Mesendoderm (in vitro differentiated cells): ENCODE results near the gene CRYGS.

ENCODE experiments used
- DNase-seq: peaks from one replicate; pipeline ENCODE4 v3.0.0; 2013
- H2AK5ac ChIP-seq: 2 replicates; pipeline ENCODE4 v1.6.1; 2013; ENCODE audit warnings: low read length, inconsistent platforms
- H2BK120ac ChIP-seq: 2 replicates; pipeline ENCODE4 v1.6.1; 2013; ENCODE audit warnings: low read depth, mild to moderate bottlenecking, low read length, moderate library complexity, mixed read lengths
- H2BK15ac ChIP-seq: replicated peaks from 2 replicates; pipeline ENCODE4 v1.6.1; 2013; ENCODE audit warnings: low read depth, mild to moderate bottlenecking, moderate library complexity
- H2BK5ac ChIP-seq: 2 replicates; pipeline ENCODE4 v1.6.1; 2013; ENCODE audit warnings: low read length, inconsistent platforms
- H3K18ac ChIP-seq: 2 replicates; pipeline ENCODE4 v1.6.1; 2013; ENCODE audit warnings: mild to moderate bottlenecking, low read length, mixed read lengths
- H3K23ac ChIP-seq: one replicate; pipeline ENCODE4 v1.6.1; 2013; ENCODE audit warnings: low read length
- H3K27ac ChIP-seq: 2 replicates; pipeline ENCODE4 v1.5.1; 2013; ENCODE audit warnings: low read depth, mild to moderate bottlenecking, inconsistent platforms, low read length, moderate library complexity
- H3K27me3 ChIP-seq: 2 replicates; pipeline ENCODE4 v1.6.1; 2013; ENCODE audit warnings: low read length, control low read depth, mild to moderate bottlenecking, inconsistent platforms; ENCODE audit not compliant: insufficient read depth, poor library complexity
- H3K36me3 ChIP-seq: 2 replicates; pipeline ENCODE4 v1.6.1; 2013; ENCODE audit warnings: low read length, inconsistent platforms; ENCODE audit not compliant: control insufficient read depth, insufficient read depth
- H3K4ac ChIP-seq: one replicate; pipeline ENCODE4 v1.6.1; 2013; ENCODE audit warnings: low read depth, mild to moderate bottlenecking, low read length, moderate library complexity
- H3K4me1 ChIP-seq: 2 replicates; pipeline ENCODE4 v1.6.1; 2013; ENCODE audit warnings: low read depth, low read length, inconsistent platforms; ENCODE audit not compliant: control insufficient read depth
- H3K4me2 ChIP-seq: 2 replicates; pipeline ENCODE4 v1.6.1; 2013; ENCODE audit warnings: low read length
- H3K4me3 ChIP-seq: 2 replicates; pipeline ENCODE4 v1.5.1; 2013; ENCODE audit warnings: mild to moderate bottlenecking, low read length
- H3K56ac ChIP-seq: one replicate; pipeline ENCODE4 v1.6.1; 2013; ENCODE audit warnings: low read length
- H3K79me1 ChIP-seq: 2 replicates; pipeline ENCODE4 v1.6.1; 2013; ENCODE audit warnings: low read length, inconsistent platforms
- H3K79me2 ChIP-seq: 2 replicates; pipeline ENCODE4 v1.6.1; 2013; ENCODE audit warnings: mild to moderate bottlenecking, low read length; ENCODE audit not compliant: control insufficient read depth, insufficient read depth
- H3K9ac ChIP-seq: 2 replicates; pipeline ENCODE4 v1.6.1; 2013; ENCODE audit warnings: low read length, inconsistent platforms
- H4K5ac ChIP-seq: one replicate; pipeline ENCODE4 v1.6.1; 2013; ENCODE audit warnings: low read length
- H4K8ac ChIP-seq: one replicate; pipeline ENCODE4 v1.6.1; 2013; ENCODE audit warnings: low read depth, mild to moderate bottlenecking, control low read depth, low read length, moderate library complexity
- WGBS: extraction: QIAGEN DNeasy Blood & Tissue Kit; methylation state at CpG from one replicate; pipeline ENCODE4 v1.1.7; 2013; ENCODE audit warnings: low lambda C conversion rate, missing lambda C conversion rate; ENCODE audit not compliant: insufficient coverage; ENCODE audit errors: extremely low coverage; 5-methylcytosine and 5-hydroxymethylcytosine counted together

The CRYGS gene

GRCh38 chr3:186580785-186581184 is 36.6 kb upstream of the CRYGS start:
- WGBS: no CpG with 5 or more reads among the region's 3 CpGs
- H4K8ac ChIP-seq: no peak overlapping the region

DNA sequence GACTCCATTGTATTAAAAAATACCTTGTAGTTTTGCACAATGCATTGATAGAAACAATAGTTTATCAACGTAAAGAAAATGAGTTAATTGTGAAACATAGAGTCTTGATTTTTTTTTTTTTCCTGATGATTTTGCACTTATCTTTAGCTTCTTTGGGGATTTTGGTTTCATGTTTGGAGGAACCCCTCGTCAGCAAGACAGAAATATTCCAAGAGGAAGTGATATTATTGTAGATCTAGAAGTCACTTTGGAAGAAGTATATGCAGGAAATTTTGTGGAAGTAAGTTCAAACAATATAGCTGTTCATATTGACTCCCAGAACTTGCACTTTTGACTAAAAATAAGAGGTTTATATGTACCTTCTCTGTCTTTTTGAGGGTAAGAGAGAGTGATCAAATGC is 33.3 kb upstream of the CRYGS start:
- H2AK5ac ChIP-seq: no peak overlapping the region
- WGBS: no CpG with 5 or more reads among the region's 2 CpGs
- peaks cover 9% of the 10 kb centered on the region for H3K36me3 ChIP-seq

More at GRCh38 chr3:186580785-186581184, 36.6 kb upstream of the CRYGS start:
- Histone ChIP-seq H3K79me2 (no peaks in the 10 kb centered on the region), H3K56ac (no peak overlapping the region), H2AK5ac (no peak overlapping the region), H3K9ac (no peak overlapping the region), H3K4ac (no peak overlapping the region), H3K27ac (no peak overlapping the region), H4K5ac (no peak overlapping the region), H3K79me1 (no peaks in the 10 kb centered on the region), H3K4me2 (no peak overlapping the region), H2BK15ac (no peak overlapping the region), H3K4me1 (no peaks in the 10 kb centered on the region), H3K23ac (no peak overlapping the region), H2BK120ac (no peak overlapping the region), H3K4me3 (no peak overlapping the region), H2BK5ac (no peak overlapping the region), H3K18ac (no peak overlapping the region), H3K36me3 (peaks cover 11% of the 10 kb centered on the region), H3K27me3 (no peaks in the 10 kb centered on the region)
- no peak for DNase-seq

DNA sequence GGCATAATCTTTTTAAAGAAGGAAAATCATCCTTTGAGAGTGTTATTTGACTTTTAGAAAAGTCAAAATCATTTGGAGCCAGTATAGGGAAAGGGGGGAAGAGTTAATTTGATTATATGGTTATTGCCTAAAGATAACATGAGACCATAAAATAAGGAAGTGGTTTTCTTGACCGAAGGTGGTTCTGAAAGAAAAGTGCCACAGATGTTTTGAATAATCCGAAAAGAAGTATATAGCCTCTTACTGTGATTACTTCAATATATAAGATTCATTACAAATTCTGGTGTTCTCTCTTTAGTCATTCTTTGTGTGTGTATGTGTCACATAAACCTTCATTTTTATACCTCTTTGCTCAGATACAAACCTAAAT is 27.4 kb upstream of the CRYGS start:
- DNase-seq: no peak
- H3K18ac ChIP-seq: no peak overlapping the region
- H3K79me2 ChIP-seq: peaks cover 11% of the 10 kb centered on the region
- no peak overlapping the region for H3K56ac ChIP-seq
- no CpG with 5 or more reads among the region's 2 CpGs for WGBS
- no peak overlapping the region for H3K27ac ChIP-seq
- no peak overlapping the region for H2BK120ac ChIP-seq
- H4K8ac ChIP-seq: no peak overlapping the region
- H3K36me3 ChIP-seq: peaks cover 7% of the 10 kb centered on the region
- H4K5ac ChIP-seq: no peak overlapping the region
- H2BK5ac ChIP-seq: no peak overlapping the region
- H3K4me3 ChIP-seq: no peak overlapping the region
- H3K23ac ChIP-seq: no peak overlapping the region
- no peak overlapping the region for H2BK15ac ChIP-seq
- H3K9ac ChIP-seq: no peak overlapping the region
- no peaks in the 10 kb centered on the region for H3K4me1 ChIP-seq
- no peak overlapping the region for H2AK5ac ChIP-seq
- no peak overlapping the region for H3K4ac ChIP-seq
- peaks cover 7% of the 10 kb centered on the region for H3K79me1 ChIP-seq
- H3K4me2 ChIP-seq: peak overlapping the region; percentile 92
- H3K27me3 ChIP-seq: no peaks in the 10 kb centered on the region

More for the DNA sequence above, 33.3 kb upstream of the CRYGS start:
- H2BK15ac ChIP-seq: no peak overlapping the region
- DNase-seq: no peak
- H3K79me2 ChIP-seq: no peaks in the 10 kb centered on the region
- H3K4me1 ChIP-seq: no peaks in the 10 kb centered on the region
- H3K79me1 ChIP-seq: peaks cover 1% of the 10 kb centered on the region
- no peak overlapping the region for H3K56ac ChIP-seq
- H3K4me3 ChIP-seq: no peak overlapping the region
- no peak overlapping the region for H4K5ac ChIP-seq
- H3K27ac ChIP-seq: no peak overlapping the region
- H3K9ac ChIP-seq: no peak overlapping the region
- H3K23ac ChIP-seq: no peak overlapping the region
- H3K4me2 ChIP-seq: no peak overlapping the region
- H2BK5ac ChIP-seq: no peak overlapping the region
- no peak overlapping the region for H4K8ac ChIP-seq
- no peak overlapping the region for H2BK120ac ChIP-seq
- H3K18ac ChIP-seq: no peak overlapping the region
- no peak overlapping the region for H3K4ac ChIP-seq
- H3K27me3 ChIP-seq: no peaks in the 10 kb centered on the region

GRCh38 chr3:186570941-186571643 is 26.9 kb upstream of the CRYGS start:
- peaks cover 7% of the 10 kb centered on the region for H3K79me1 ChIP-seq
- H3K4ac ChIP-seq: no peak overlapping the region
- DNase-seq: no peak
- peak overlapping the region; percentile 24 for H3K18ac ChIP-seq
- no CpG with 5 or more reads among the region's 21 CpGs for WGBS
- peak overlapping the region; percentile 92 for H3K4me2 ChIP-seq
- H2BK120ac ChIP-seq: no peak overlapping the region
- peak overlapping the region; percentile 82 for H3K4me3 ChIP-seq
- peaks cover 12% of the 10 kb centered on the region for H3K79me2 ChIP-seq
- H3K27me3 ChIP-seq: no peaks in the 10 kb centered on the region
- no peak overlapping the region for H3K23ac ChIP-seq
- H4K8ac ChIP-seq: no peak overlapping the region
- H3K27ac ChIP-seq: no peak overlapping the region
- H4K5ac ChIP-seq: no peak overlapping the region
- peaks cover 6% of the 10 kb centered on the region for H3K36me3 ChIP-seq
- H2BK15ac ChIP-seq: no peak overlapping the region
- peak overlapping the region; percentile 97 for H3K9ac ChIP-seq
- peak overlapping the region; percentile 95 for H3K56ac ChIP-seq
- H2BK5ac ChIP-seq: no peak overlapping the region
- peak overlapping the region; percentile 18 for H2AK5ac ChIP-seq
- peaks cover 2% of the 10 kb centered on the region for H3K4me1 ChIP-seq

GRCh38 chr3:186570096-186570940 is 26.1 kb upstream of the CRYGS start, which contains the start of gene DNAJB11:
TSS of gene DNAJB11 (plus strand) at chr3:186570720. CDS start at chr3:186570898, 178 bp downstream.
- Histone ChIP-seq H2BK5ac (no peak within 1 kb of the TSS), H4K5ac (no peak within 1 kb of the TSS), H3K27ac (no peak within 1 kb of the TSS), H2BK120ac (no peak within 1 kb of the TSS), H2AK5ac (peak within 1 kb of the TSS; percentile 18), H3K23ac (no peak within 1 kb of the TSS), H3K4me2 (peak within 1 kb of the TSS; percentile 92), H3K79me1 (peaks cover 7% of the 10 kb centered on the region), H3K27me3 (no peaks in the 10 kb centered on the region), H2BK15ac (no peak within 1 kb of the TSS), H3K9ac (peak within 1 kb of the TSS; percentile 97), H3K79me2 (peaks cover 12% of the 10 kb centered on the region), H3K4ac (no peak within 1 kb of the TSS), H3K4me3 (peak within 1 kb of the TSS; percentile 87), H3K56ac (peak within 1 kb of the TSS; percentile 95), H3K36me3 (peaks cover 3% of the 10 kb centered on the region), H3K4me1 (peaks cover 2% of the 10 kb centered on the region), H3K18ac (peak within 1 kb of the TSS; percentile 24), H4K8ac (no peak within 1 kb of the TSS)
- no CpG with 5 or more reads among the region's 59 CpGs for WGBS
- peak; percentile 100 for DNase-seq
